NCI-H2107 treated with DMSO at 0.1 percent for 48 hours (cell line): ENCODE measurements around the gene TAF1C.

Experiments
- DNase-seq: peaks from one replicate; lab custom pipeline; 2025; ENCODE audit not compliant: unreplicated experiment; lab: John Stamatoyannopoulos, UW

Gene TAF1C

DNA sequence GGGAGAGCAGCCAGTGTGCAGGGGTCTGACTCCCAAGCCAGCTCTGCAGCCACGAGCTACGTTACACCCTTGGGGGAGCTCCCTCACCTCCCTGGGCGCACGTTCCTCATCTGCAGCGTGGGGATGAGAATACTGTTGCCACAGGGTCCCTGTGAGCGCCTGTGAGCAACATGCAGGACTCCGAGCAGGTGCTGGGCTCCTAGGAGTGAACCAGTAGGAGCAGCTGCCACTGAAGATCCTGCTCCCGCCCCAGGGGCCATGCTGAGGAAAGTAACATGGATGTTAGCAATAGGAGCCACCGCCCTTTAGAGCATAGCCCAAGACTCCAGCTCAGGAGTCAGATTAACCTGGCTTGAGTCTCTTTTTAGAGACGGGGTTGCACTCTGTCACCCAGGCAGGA is 25.8 kb downstream of the TAF1C start:
- no peak for DNase-seq

DNA sequence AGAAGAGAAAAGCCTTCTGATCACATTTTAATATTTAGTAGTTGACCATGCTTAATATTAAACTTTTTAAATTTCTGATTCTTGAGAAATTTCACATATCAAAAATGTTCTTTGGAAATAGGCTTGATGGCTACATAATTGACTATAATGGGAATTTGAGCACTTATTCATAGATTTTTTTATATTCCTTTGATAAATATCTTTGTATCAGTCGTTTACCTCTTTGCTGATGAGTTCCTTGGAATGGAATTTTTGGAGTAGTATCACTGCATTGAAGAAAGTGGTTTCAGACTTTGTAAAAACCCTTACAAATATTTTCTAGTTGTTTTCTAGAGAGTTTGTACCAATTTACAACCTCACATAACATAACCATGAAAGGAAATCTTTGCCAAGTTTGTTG is 27.1 kb downstream of the TAF1C start:
- DNase-seq = no peak

DNA sequence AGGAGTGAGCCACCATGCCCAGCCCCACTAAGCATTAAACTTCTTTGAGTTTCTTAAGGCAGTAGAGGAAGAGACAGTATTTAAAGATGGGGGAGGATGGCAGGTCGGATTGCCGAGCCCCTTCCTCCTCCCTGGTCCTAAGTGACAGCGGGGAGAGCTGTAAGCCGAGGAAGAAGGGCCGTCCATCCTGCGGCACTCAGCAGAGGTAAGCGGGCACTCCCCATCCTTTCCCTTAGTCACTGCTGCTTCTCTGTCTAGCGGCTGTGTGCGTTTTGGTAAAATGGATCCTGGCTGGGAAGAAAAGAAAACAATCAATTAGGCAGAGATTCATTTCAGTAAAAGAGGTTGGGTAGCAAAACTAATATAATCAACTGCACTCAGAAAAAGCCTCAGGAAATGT is 27.9 kb downstream of the TAF1C start:
- peak; percentile 21 for DNase-seq

DNA sequence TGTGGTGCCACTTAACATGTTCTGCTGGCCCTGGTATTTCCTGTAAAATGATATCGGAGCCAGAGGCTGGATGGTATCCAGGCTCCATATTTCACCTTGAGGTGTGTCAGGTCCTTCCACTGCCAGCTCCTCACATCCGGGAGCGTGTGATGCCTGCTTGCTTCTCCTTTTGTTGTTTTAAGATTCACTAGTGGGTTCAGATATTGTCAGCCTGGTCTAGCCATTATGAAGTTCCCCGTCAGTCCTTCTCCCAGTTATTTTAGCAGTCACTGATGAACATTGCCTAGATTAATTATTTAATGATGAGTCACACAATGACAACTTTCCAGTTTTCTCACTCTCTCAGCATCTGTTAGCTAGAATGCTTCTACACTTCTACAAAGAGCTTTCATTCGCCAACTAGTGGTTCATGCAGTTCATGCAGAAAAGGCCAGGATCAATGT is 30.5 kb downstream of the TAF1C start:
- no peak for DNase-seq

DNA sequence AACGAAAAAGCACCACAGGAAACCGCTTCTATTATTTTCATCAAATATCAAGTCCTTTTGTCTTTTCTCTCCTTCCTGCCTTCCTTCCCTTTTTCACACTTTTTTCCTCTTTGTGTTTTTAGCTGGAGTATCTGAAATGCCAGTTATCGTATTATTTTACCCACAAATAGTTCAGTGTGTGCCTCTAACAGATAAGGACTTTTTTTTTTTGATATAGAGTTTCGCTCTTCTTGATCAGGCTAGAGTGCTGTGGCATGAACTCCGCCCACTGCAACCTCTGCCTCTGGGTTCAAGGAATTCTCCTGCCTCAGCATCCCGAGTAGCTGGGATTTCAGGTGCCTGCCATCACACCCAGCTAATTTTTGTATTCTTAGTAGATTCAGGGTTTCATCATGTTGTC is 31.1 kb downstream of the TAF1C start:
- DNase-seq = no peak

DNA sequence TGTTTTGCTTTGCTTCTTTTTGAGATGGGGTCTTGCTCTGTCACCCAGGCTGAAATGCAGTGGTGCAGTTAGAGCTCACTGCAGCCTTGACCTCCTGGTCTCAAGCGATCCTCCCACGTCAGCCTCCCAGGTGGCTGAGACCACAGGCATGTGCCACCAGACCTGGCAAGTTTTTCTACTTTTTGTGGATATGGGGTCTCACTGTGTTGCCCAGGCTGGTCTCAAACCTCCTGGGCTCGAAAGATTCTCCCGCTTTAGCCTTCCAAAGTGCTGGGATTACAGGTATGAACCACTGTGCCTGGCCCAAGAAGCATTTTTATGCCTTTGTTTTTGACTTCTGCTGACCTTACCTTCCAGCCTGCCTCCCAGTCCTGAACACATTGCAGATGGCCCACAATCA is 31.6 kb downstream of the TAF1C start:
- no peak for DNase-seq

DNA sequence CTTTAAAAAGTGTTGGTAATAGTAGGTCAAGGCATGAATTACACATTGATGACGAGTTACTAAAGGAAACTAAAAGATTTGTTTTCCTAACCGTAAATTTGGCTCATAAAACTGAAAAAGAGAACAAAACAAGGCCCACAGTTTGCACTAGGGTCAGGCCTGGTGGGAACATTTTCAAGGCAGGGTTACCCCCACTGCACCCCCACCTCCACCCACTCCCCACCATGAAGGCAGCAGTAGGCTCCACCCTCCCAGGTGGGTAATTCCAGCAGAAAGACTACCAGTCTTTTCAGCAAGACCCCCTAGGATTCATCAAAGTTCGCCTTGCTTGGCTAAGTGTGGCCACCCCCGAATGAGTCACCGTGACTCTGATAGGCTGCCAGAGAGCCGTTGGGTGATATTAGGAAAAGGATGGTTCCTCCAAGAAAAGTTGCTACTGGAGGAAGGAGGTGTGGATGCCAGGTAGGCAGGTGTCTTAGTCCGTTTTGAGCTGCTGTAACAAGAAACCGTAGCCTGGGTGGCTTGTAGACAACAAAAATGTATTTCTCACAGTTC is 33.1 kb downstream of the TAF1C start:
- DNase-seq = no peak

DNA sequence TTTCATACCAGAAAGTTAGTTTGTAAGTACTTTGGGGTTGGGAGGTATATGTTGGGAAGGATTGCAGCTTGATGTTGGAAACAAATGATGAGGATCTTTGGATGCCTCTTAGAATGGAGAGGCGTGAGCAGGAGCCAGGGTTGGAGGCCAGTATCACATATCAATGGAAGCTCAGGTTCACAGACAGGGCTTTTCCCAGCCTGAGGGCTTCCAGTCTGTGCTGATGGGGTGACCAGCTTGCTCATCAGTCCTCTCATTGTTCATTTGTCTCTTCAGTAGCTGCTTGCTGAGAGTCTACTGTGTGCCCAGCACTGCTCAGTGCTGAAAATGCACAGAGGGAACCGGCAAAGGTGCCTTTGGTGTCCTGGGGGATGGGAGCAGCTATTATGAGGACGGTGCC is 35.9 kb downstream of the TAF1C start:
- DNase-seq = no peak

DNA sequence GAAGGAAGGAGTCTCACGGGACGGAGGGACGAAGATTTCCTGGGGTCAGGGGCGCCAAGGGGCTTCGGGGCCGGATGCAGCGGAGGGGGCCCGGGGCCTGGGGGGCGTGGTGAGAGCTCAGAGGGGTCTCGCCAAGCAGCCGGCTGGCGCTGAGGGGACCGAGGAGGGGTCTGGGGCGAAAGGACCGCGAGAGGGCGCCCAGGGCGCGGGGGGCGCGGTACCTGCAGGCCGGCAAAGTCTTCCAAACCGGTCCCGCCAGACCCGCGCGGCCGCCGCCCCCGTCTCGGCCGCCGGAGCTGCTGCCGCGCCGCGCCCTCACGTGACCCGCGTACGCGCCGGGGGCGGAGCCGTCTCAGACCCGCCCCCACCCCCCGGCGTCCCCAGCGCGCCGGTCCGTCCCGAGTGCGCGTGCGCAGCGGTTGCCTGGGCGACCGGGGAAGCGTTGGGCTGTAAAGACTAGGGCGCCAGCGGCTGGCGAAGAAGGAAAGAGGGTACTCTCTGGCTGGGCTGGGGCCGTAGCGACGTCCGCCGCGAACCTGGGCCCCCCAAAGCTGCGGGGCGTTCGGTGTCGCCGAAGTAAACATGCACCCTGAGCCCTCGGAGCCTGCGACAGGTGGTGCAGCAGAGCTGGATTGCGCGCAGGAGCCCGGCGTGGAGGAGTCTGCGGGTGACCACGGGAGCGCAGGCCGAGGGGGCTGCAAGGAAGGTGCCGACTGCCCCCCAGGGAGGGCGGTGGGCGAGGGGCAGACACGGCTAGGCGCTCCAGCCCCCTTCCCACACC is 41.8 kb downstream of the TAF1C start, which contains the start of the genes DNAAF1 and HSDL1:
TSS of gene DNAAF1 (plus strand) at position 450 of the 781 bp plus-strand sequence. CDS start at position 583, 133 bp downstream.
TSS of gene HSDL1 (minus strand) at position 319 of the 781 bp plus-strand sequence. CDS start 13,856 bp downstream, outside the sequence.
- peak; percentile 64 for DNase-seq

DNA sequence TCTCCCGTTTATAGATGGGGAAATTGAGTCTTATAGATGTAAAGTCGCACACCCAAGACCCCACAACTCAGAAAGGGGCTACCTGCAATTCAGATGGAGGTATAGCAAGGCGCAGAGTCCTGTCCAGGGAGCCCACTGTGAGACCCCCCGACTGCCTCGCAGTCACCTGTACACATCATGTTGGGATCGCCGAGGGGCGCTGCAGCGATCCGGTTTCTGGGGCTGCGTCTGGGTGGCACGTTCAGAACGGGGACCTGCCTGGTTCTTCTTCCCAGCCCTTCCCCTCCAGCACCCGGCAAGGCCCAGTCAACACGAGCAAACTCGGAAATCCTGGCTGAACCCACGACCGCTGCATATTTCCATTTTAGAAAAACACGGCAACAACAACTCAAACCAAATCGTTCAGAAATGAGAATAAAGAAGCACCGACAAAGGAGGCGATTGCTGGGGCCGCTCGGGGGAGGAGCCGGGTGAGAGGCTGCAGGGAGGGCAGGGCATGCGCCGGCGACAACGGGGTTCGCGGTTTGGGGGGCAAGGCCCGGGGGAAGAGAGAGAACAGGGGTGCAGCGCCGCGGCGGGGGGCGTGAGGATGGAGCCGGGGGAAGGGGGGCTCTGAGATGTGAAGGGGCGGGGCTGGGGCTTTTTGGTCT is 42.5 kb downstream of the TAF1C start:
- peak; percentile 9 for DNase-seq

DNA sequence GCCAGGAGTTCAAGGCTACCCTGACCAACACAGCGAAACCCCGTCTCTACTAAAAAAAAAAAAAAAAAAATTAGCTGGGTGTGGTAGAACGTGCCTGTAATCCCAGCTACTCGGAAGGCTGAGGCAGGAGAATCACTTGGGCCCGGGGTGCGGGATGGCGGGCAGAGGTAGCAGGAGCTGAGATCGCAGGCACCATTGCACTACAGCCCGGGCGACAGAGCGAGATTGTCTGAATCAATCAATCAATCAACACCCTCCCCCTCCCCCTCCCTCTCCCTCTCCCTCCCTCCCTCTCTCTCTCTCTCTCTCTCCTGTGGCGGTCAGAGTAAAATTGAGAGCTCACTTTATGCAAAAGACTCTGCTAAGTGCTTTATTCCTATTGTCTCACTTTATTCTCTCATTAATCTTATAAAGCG is 43.1 kb downstream of the TAF1C start:
- no peak for DNase-seq

DNA sequence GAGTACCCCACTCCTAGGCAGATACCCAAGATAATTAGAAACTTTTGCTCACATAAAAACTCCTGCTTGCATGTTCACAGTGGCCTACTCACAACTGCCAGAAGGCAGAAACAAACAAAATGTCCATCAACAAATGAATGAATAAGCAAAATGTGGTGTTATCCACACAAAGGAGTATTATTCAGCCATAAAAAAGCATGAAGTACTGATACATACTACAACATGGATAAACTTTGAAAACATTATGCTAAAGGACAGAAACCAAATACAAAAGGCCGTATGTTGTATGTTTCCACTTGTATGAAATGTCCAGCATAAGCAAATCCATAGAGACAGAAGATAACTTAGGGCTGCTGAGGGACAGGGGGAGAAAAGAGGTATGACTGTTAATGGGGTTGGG is 43.8 kb downstream of the TAF1C start:
- DNase-seq = no peak

DNA sequence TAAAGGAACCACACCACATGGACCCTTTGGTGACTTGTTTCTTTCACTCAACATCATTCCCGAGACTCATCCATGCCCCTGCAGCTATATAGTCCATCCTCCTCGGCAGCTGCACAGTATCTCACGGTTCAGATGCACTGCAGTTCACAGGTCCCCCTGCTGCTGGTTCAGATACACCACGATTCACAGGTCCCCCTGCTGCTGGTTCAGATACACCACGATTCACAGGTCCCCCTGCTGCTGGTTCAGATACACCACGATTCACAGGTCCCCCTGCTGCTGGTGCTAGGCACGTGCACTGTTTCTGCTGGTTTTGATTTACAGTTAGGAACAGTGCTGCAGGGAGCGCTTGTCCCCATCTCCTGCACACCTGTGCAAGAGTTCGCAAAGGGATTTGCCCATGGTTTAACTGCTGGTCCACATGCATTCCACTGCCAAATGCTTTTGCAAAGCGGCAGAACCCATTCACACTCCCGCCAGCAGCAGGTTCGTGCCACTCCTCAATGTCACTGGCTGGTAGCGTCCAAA is 45.6 kb downstream of the TAF1C start:
- peak; percentile 29 for DNase-seq

DNA sequence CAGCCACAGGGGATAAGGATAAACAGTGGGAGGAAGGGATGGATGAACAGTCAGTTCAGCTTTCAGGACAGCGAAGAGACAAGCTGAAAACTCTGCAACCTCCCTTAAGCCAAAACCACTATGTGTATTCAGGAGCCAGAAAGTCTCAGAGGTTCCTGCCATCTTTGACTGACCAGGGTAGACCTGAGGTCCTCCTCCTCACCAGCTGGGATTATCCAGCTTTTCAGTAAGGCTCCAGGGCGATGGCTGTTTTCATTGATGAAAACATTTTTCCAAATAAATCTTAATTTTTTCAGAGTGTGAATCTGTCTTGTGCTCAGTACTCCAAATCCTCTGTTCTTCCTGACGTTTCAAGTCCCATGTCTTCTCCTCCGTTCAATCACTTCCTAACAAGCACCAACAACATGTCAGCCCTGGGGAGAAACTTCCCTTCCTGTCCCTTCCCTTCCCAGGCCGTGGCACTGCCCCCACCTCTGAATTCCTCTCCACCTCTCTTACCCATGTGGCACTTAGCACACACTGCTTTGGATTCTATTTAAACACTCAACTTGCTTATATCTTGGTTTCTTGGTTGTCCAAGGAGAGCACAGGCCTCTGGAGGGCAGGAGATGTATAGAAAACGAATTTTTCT is 47.1 kb downstream of the TAF1C start:
- no peak for DNase-seq

DNA sequence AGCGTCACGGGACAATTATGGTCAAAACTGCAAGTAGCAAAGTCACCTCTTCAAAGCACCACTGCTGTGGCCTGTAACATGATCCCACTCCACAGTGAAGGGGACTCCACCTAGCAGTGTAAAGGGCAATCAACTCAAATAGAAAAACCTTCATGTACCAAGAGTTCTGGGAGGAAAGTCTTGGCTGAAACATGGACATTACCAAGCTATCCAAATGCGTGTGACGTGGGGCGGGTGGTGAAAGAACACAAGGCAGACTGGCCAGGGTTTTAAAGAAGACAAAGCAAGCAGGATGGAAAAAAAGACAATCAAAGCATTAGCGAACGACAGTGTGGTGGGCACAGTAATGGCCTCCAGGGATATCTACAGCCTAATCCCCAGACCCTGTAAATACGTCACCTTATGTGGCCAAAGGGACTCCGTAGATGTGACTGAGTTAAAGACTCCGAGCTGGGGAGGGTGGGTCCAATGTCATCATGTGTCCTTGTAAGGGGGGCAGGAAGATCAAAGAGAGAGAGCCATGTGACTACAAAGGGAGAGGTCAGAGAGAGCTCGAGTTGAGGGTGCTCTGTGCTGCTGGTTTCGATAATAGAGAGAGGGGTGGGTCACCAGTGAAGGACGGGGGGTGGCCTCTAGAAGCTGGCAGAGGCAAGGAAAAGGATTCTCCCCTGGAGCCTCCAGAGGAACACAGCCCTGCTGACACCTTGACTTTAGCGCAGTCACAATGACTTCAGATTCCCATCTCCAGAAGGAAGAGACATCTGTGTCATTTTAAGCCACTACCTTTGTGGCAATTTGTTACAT is 47.8 kb downstream of the TAF1C start:
- peak; percentile 92 for DNase-seq

DNA sequence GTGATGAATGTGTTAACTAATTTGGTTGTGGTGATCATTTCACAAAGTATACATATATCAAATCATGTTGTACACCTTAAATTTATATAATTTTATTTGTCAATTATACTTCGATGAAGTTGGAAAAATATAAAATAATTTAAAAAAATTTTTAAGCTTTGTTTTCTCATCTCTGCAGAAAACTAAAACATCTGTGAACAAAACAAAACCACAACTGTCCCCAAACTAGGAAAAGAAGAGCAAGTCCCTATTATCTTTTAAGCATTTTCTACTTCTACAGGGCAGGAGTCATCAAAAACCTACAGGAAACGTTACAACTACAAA is 48.4 kb downstream of the TAF1C start:
- no peak for DNase-seq

DNA sequence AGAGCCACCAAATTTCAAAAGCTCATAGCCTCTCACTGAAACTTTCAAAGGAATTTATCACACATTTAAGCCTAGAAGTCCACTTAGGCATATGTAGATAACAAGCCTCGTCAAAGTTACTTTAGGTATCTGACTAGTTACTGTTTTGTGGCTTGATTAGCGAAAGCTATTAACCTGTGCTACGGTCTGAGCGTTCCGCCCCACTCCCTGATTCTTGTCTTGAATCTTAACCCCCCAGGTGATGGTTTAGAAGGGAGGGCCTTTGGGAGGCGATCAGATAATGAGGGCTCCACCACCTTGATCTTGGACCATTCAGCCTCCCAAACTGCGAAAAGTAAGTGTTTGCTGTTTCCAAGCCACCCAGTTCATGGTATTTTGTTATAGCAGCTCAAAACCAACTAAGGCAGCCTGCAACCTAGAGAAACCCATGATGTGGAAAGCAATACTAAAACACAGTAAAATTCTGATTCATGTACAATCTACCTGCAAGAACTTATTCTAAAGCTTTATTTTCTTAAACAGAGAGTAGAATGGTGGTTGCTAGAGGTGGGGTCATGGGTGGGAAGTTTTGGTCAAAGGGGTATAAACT is 49.0 kb downstream of the TAF1C start:
- no peak for DNase-seq

DNA sequence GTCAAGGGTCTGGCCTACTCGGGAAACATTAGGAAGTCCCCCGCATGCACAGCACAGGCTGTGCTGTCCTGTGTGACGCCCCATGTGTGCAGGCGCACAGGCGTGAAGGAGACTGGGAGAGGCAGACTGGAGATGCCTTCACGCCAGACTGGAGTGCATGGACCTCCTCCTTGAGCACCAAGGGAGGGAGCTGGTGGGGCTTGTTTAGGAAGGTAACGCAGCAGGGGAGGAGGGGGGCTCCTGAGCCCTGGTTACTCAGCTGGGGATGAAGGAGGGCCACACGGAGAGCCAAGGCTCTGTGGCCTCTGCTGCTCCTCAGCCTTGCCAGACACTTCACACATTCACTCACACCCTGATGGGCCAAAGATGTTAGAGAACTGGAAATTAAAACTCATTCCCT is 49.6 kb downstream of the TAF1C start:
- no peak for DNase-seq

DNA sequence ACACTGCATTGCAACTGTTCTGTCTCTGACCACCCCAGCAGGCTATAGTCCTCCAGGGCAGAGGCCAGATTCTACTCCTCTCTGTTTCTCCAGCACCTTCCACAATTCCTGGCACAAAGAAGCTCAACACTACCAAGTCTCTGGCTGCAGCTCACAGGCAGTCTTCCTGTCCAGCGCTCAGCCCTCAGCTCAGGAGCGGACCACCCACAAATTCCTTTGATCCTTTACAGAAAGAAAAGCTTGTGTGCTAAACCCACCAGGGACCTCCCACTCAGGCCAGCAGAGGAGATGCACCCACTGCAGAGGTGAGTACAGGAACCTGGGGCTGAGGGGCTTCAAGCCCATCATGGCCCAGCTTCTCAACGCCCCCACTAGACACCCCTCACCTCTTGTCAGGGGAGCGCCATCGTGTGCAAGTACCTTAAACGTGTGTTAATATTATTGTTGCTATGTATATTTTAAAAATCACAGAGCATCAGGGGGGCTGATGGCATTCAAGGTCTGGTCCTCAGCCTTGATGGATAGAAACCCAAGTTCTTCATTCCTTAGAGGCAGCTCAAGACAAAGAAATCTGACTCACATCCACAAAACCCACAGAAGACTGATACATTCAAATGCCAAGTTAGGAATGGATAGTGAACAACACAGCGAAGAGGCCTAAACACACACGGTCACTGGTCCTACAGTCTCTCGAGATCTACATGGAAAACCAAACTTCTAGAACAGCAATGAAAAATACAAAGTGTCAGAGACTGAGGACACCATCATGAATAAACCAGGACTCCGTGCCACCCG is 50.3 kb downstream of the TAF1C start:
- no peak for DNase-seq
